NCI-H69 (cell line): ENCODE results near the gene RNF151.
"Not testable (repeated sequence)": the region's sequence is repeated elsewhere in the genome, so short reads cannot be mapped to it uniquely, and the experiment has no call there.

Source experiments
- DNase-seq: peaks from one replicate; lab custom pipeline; 2025; lab: John Stamatoyannopoulos, UW

Gene RNF151

DNA sequence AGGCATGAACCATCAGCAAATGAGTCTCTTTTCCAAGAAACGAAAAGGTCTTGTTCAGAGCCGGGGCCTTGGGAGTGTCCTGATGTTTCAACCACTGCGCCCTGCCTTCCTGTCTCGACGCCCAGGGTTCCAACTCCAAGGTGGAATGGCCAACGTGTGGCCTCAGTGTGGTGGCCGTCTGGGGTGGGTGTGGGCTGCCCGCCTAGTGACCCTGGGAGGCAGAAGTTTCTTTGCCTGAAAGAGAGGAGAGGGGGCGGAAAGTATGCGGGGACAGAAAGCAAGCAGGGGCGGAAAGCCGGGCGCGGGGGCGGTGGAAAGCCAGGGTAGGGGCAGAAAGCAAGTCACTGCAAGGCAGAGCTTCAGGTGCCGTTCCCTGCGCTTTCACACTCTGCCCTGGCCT, 27.7 kb upstream of the RNF151 start:
- DNase-seq: no peak

DNA sequence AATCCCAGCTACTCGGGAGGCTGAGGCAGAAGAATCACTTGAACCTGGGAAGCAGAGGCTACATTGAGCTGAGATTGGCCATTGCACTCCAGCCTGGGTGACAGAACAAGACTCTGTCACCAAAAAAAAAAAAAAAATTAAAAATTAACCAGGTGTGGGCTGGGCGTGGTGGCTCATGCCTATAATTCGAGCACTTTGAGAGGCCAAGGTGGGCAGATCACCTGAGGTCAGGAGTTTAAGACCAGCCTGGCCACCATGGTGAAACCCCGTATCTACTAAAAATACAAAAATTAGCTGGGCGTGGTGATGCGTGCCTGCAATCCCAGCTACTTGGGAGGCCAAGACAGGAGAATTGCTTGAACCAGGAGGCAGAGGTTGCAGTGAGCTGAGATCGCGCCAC, 26.8 kb upstream of the RNF151 start:
- DNase-seq: not testable (repeated sequence)

GRCh38 chr16:1940273-1941161, 26.1 kb upstream of the RNF151 start:
- DNase-seq: no peak

- DNase-seq: no peak
Measured at GRCh38 chr16:1941162-1942046, 25.3 kb upstream of the RNF151 start.

DNA sequence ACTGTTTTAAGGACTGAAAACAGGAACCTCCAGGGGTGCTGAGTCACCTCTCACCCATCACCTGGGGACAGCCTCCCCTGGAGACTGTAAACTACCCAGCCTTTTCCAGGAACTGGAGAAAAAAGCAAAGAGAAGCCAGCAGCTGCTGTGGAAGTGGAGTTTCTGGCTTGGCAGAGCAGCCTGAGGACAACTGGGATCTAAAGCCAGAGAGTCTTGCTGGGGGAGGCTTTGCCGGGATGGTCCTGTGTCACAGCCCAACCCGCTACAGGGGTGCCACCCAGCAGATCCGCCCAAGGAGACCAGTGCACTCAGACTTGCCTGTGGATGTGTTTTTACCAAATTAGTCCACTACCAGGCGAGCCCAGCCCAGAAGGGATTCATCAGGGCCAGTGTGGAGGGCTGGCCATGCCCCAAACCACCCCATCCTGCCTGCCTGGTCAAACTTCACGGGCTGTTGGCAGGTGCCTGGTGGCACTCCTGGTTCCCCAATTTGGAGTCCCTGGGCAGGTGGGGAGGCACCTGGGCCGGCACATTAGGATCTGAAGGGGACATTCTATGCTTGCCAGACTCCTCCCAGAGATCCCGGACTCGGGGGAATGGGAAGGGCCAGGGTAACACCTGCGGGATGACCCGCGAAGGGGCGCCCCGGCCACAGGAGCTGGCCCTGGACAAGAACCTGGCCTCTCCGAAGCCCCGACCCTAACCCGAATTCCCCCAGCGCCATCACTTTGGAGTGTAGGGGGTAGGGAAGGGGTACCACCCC, 24.4 kb upstream of the RNF151 start:
- DNase-seq: peak; percentile 28

- peak; percentile 100 for DNase-seq
Measured at GRCh38 chr16:1942810-1943726, 23.6 kb upstream of the RNF151 start, which contains the start of gene MSRB1. TSS of gene MSRB1 (minus strand) at chr16:1943199. CDS start at chr16:1943156, 43 bp downstream.

- DNase-seq: no peak
Measured at GRCh38 chr16:1944612-1945199, 21.9 kb upstream of the RNF151 start.

DNA sequence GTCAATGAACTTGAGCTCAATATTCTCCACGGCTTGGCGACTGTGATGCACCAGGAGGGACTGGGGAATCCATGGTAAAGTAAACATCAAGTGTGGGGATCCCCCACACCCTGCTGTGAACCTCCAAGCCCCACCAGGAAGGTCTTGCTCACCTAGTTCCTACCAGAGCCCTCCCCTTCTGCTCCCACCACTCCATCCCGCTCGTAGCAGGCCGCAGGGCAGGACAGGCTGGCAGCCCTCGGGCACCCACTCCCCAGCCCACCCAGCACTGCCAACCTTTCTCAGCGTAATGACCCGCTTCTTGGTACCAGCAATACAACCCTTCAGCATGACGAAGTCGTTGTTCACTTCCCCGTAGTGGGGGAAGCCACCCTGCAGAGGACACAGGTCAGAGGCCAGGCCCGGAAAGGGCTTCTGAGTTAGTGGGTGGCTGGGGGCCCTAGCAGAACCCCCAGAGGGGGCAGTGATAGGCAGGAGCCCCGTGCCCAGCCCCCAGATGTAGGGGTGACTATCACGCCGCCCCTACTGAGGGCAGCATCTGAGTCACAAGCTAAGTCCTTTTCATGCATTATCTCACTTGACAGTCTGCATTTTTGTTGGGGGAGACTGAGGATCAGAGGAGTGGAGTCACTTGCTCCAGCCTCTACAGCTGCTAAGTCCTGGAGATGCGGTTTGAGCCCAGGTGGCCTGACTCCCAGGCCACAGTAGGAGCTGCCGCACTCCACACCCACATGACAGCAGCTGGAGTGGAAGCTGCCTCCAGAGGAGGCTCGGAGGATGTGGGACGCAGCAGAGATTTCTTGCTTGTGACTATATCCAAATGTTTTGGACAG, 20.9 kb upstream of the RNF151 start:
- DNase-seq: no peak

DNA sequence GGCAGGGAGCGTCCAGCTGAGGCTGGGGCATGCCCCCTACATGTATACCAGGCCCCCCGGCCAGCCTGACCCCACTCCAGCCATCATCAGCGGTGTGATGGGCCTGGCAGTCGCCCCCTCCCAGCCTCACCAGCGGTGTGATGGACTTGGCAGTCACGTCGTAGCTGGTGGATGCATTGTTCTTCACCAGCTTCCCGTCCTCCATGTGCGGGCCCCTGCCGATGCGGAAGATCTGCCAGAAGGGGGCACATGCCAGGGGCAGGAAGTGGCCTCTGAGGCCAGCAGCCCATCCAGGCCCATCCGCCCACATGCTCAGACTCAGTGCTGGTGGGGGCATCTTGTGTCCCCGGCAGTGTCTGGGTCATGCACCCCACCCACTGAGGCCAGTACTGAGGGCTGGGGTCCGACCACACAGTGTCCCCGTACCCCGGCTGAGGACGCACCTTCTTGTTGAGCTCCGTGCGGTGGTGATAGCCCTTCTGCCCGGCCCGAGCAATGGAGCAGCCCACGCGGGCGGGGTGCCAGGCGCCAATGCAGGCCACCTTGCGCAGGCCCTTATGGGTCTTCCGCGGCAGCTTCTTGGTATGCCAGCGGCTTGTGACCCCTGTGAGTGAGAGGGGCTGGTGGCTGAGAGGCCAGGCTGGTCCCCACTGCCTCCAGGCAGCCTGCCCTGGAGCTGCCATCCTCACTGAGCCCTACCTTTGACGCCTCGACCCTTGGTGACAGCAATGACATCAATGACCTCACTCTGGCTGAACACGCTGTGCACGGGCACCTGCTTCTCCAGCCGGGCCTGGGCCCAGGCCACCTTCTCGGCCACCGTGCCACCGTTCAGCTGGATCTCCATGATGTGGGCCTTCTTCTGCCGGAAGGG, 19.9 kb upstream of the RNF151 start:
- DNase-seq: no peak

DNA sequence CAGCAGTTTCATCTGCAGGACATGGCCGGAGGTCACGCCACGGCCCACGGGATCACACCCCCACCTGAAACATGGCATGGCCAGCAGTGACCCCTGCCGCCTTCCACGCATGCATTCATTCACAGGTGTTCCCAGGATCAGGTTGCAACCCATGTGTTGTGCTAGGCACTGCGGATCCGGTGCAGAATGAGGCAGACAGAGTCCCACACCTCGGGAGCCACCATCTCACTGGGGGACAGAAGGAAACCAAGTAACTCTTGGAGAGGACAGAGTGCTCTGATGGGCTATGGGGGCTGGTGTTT, 19.3 kb upstream of the RNF151 start:
- no peak for DNase-seq

DNA sequence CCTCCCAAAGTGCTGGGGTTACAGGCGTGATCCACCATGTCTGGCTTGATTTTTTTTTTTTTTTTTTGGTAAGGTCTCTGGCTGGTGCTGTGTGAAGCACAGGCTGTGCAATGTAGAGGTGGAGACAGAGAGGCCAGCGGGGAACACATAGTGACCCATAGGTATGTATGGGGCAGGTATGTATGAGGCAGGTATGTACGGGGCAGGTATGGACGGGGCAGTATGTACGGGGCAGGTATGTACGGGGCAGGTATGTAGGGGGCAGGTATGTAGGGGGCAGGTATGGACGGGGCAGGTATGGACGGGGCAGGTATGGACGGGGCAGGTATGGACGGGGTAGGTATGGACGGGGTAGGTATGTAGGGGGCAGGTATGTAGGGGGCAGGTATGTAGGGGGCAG, 17.1 kb upstream of the RNF151 start:
- no peak for DNase-seq

DNA sequence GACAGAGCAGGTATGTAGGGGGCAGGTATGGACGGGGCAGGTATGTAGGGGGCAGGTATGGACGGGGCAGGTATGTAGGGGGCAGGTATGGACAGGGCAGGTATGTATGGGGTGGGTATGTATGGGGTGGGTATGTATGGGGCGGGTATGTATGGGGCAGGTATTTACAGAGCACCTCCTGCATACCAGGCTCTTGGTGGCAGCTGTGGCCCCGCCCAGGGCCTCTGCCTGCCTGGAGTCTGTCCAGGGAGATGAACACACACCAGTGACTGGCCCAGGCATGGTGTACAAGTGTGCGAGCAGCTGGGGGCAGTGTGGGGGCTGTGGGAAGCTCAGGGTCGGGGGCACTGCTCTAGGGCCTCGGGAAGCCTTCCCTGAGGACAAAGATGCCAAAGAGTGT, 16.6 kb upstream of the RNF151 start:
- no peak for DNase-seq

DNA sequence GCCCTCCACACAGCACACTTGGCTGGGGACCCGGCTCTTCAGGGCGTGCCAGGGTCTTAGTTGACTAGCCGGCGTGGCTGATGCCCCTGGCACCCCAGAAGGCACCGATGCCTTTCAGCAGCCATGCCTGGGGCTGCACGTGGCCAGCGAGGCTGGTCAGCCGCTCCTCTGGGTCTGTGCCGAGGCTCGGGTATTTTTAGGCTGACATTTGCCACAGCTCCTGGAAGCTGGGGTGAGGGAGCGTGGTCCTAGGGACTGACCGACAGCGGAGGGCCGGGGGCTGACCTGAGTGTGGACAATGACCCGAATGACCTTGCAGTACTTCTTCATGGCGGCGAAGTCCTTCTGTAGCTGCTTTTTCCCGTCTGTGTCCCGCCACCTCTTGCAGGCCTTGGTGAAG, 16.1 kb upstream of the RNF151 start:
- DNase-seq: no peak

DNA sequence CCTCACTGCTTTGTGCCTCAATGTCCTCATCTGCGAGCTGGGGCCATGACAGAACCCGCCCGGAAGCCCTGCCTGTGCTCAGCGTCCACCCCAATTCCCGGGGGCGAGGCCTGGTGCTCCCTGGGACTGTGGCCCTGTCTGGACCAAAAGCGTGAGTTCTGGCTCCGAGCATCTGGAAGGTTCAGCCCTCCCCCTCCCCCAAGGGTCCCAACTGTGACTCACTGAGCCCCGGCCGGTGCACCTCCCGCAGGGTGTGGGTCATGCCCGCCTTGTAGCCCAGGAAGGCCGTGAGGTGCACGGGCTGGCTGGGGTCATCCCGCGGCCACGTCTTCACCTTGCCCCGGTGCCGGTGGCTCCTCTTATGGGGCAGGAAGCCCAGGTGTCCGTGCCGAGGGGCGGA, 12.9 kb upstream of the RNF151 start:
- DNase-seq: no peak

GRCh38 chr16:1957434-1958142, 9.1 kb upstream of the RNF151 start:
- not testable (repeated sequence) for DNase-seq

GRCh38 chr16:1958143-1958491, 8.5 kb upstream of the RNF151 start:
- not testable (repeated sequence) for DNase-seq

- DNase-seq: no peak
Measured at GRCh38 chr16:1958715-1959268, 7.9 kb upstream of the RNF151 start.
